SU-DHL-6 (cell line): ENCODE data around the gene ATP2A3.
A peak's percentile ranks its signal among the peaks of the same experiment; 100 is the strongest.

ENCODE experiments used
- H2AFZ ChIP-seq: fragments of 200-600 bp; sonication (generic); 2 replicates; pipeline ENCODE4 v1.6.1; 2014; ENCODE audit warnings: low read depth, mild to moderate bottlenecking, moderate library complexity, mixed read lengths, antibody characterized with exemption, low read length; ENCODE audit not compliant: severe bottlenecking
- H3F3A ChIP-seq: fragments of 200-600 bp; shearing (Covaris generic); 2 replicates; pipeline ENCODE4 v1.6.0; 2016; ENCODE audit warnings: antibody characterized with exemption, mild to moderate bottlenecking; ENCODE audit not compliant: insufficient read depth
- H3K27ac ChIP-seq: fragments of 200-600 bp; sonication (generic); 2 replicates; pipeline ENCODE4 v1.5.1; 2016; ENCODE audit warnings: low read depth, mild to moderate bottlenecking, low read length, moderate library complexity, mixed read lengths
- H3K27me3 ChIP-seq: fragments of 200-600 bp; sonication (generic), shearing (Covaris generic); 2 replicates; pipeline ENCODE4 v1.6.0; 2014; ENCODE audit warnings: mild to moderate bottlenecking, low read length
- H3K36me3 ChIP-seq: fragments of 200-600 bp; sonication (generic); 2 replicates; pipeline ENCODE4 v1.6.1; 2014; ENCODE audit warnings: mild to moderate bottlenecking, low read length, mixed read lengths
- H3K4me2 ChIP-seq: fragments of 300-600, 200-600 bp; shearing (Covaris generic), sonication (generic); 2 replicates; pipeline ENCODE4 v1.6.0; 2014; ENCODE audit warnings: low read length, low read depth, mild to moderate bottlenecking; ENCODE audit not compliant: poor library complexity, severe bottlenecking
- H3K4me3 ChIP-seq: fragments of 200-600 bp; sonication (generic); 2 replicates; pipeline ENCODE4 v1.5.1; 2014; ENCODE audit warnings: antibody characterized with exemption, low read length, mild to moderate bottlenecking, mixed read lengths; ENCODE audit not compliant: insufficient read depth, poor library complexity, severe bottlenecking
- H3K79me2 ChIP-seq: fragments of 200-600 bp; sonication (generic); 2 replicates; pipeline ENCODE4 v1.6.1; 2014; ENCODE audit warnings: mild to moderate bottlenecking, low read length, moderate library complexity; ENCODE audit not compliant: insufficient read depth
- H3K9ac ChIP-seq: fragments of 200-600 bp; sonication (generic); 2 replicates; pipeline ENCODE4 v1.7.0; 2014; ENCODE audit warnings: mild to moderate bottlenecking, low read length
- H3K9me2 ChIP-seq: fragments of 200-600 bp; sonication (generic); replicated peaks from 2 replicates; pipeline ENCODE4 v1.6.1; 2014; ENCODE audit warnings: low read length; ENCODE audit not compliant: insufficient read depth
- H3K9me3 ChIP-seq: fragments of 200-600 bp; sonication (generic); 2 replicates; pipeline ENCODE4 v1.6.1; 2014; ENCODE audit warnings: low read length, mixed read lengths; ENCODE audit not compliant: insufficient read depth
- H4K20me1 ChIP-seq: fragments of 200-600 bp; sonication (generic); 2 replicates; pipeline ENCODE4 v1.6.1; 2014; ENCODE audit warnings: low read depth, mild to moderate bottlenecking, antibody characterized with exemption, low read length, moderate library complexity, mixed read lengths
- EZH2phosphoT487 ChIP-seq: fragments of 200-600 bp; sonication (generic), shearing (Covaris generic); conservative IDR thresholded peaks from 2 replicates; pipeline ENCODE4 v1.6.1; 2018; ENCODE audit warnings: mild to moderate bottlenecking, antibody characterized with exemption, low read length, moderate library complexity, mixed read lengths
- TF ChIP-seq, protein P1 (sequence below): fragments of 200-600 bp; sonication (generic); IDR thresholded peaks from one replicate; pipeline ENCODE4 v1.5.1; 2017; ENCODE audit warnings: antibody characterized with exemption, mild to moderate bottlenecking, low read length, moderate library complexity; ENCODE audit not compliant: insufficient read depth, poor library complexity, severe bottlenecking

Gene ATP2A3

DNA sequence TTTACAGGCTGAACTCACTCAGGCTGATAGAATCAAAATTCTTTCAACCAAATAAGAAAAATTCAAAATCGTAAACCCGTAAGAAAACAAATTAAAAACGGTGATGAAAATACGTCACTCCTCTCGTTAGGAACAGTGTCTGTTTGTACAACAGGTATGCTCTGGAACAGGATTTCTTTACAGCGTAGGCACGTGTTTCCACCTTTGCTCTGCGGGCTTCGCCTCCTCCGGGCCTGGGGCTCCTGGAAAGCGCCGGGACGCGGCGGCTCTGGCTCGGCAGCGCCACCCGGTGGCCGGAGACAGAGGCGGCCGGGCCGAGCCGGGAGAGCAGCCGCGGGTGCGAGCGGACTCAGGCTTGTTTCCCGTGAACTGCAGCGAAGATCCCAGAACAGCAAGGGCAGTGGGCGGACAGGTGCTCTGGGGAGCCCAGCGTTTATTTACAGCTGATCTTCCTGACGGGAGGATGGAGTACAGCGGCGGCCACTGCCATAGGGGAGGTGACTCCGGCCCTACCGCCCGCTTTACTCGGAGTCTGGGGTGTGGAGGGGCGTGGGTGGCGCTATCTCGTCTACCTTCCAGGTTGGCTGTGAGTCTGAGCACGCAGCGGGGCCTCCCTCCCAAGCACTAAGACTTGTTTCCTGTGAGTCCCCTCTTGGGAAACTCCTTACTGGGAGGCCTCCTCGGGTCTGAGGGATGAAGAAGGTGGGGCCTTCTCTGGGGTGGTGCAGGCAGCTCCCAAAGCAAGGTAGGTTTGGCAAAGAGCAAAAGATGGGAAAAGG lies 40.5 kb upstream of the ATP2A3 start:
- Histone ChIP-seq H4K20me1 (no peaks in the 10 kb centered on the region), H3K9me2 (no peaks in the 10 kb centered on the region), H3K9ac (no peak overlapping the region), H2AFZ (no peak overlapping the region), H3K9me3 (no peaks in the 10 kb centered on the region), H3K36me3 (no peaks in the 10 kb centered on the region), H3K27ac (no peak overlapping the region), H3K27me3 (no peaks in the 10 kb centered on the region), H3F3A (no peaks in the 10 kb centered on the region), H3K79me2 (no peaks in the 10 kb centered on the region), H3K4me3 (no peak overlapping the region), H3K4me2 (no peak overlapping the region)
- no peak for TF ChIP-seq EZH2phosphoT487
- TF ChIP-seq, protein P1, sequence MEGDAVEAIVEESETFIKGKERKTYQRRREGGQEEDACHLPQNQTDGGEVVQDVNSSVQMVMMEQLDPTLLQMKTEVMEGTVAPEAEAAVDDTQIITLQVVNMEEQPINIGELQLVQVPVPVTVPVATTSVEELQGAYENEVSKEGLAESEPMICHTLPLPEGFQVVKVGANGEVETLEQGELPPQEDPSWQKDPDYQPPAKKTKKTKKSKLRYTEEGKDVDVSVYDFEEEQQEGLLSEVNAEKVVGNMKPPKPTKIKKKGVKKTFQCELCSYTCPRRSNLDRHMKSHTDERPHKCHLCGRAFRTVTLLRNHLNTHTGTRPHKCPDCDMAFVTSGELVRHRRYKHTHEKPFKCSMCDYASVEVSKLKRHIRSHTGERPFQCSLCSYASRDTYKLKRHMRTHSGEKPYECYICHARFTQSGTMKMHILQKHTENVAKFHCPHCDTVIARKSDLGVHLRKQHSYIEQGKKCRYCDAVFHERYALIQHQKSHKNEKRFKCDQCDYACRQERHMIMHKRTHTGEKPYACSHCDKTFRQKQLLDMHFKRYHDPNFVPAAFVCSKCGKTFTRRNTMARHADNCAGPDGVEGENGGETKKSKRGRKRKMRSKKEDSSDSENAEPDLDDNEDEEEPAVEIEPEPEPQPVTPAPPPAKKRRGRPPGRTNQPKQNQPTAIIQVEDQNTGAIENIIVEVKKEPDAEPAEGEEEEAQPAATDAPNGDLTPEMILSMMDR = peak; percentile 91

DNA sequence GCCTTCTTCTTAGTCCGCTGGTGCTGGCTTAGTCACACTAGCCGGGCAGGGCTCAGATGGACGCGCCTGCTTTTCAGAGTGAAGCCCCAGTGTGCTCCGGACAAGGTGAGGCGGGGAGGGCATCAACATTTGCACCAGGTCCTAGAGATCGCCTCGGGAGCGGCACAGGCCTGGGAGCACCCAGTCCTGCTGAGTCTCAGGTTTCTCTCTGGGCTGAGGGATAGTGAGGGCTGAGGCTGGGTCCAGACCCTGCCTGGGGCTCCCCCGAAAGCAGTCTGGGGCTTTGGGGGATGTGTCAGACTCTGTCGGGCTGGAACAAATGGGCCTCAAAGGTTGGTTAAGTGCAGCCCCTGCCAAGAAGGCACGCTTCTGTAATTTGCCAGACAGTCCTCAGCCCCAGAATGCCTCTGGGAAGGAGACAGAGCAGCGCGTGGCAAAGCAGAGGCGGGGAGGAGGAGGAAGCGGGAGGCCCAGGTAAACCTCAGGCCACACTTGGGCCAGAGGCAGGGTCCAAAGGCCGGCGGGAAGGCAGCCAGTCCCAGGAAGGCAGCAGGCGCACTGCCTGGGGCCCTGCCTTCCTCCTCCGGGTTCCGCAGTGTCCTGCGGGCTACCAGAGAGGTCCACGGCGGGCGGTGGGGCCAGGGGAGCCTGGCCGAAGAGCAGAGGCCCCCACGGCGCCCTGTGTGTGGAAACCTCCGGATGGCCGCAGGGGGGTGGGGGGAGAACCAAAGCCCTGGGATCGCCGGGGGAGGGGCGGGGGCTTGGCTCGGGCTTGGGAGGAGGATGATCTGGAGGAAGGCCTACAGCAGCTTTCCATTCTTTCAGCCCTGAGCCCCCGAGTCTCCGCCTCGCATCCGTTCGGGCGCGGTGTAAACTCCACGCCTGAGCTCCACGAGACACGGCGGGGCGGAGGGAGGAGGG lies 39.5 kb upstream of the ATP2A3 start:
- Histone ChIP-seq H3K4me3 (no peak overlapping the region), H3K4me2 (no peak overlapping the region), H3K9ac (no peak overlapping the region), H3K79me2 (no peaks in the 10 kb centered on the region), H3K27me3 (no peaks in the 10 kb centered on the region), H3K9me3 (no peaks in the 10 kb centered on the region), H3K9me2 (no peaks in the 10 kb centered on the region), H3F3A (no peaks in the 10 kb centered on the region), H2AFZ (no peak overlapping the region), H3K36me3 (no peaks in the 10 kb centered on the region), H4K20me1 (no peaks in the 10 kb centered on the region), H3K27ac (no peak overlapping the region)
- TF ChIP-seq, protein P1 = no peak
- no peak for TF ChIP-seq EZH2phosphoT487

DNA sequence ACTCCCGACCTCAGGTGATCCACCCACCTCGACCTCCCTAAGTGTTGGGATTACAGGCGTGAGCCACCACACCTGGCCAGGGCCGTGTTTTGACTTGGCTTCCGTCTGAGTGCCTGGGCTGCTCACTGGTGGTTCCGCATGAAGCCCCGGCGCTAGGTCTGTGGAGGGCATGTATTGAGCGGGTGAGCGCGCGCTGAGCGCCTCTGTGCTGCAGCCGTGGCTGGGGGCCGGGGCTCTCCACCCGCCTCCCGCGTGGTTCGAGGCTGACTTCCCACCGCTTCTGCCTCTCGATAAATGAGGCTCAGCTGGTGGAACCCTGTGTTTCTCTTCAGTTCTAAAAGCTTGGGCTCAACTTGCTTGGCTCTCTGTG lies 38.9 kb upstream of the ATP2A3 start:
- Histone ChIP-seq H3K79me2 (no peaks in the 10 kb centered on the region), H3K4me3 (no peak overlapping the region), H2AFZ (no peak overlapping the region), H3K9me3 (no peaks in the 10 kb centered on the region), H3K9ac (no peak overlapping the region), H4K20me1 (no peaks in the 10 kb centered on the region), H3K9me2 (no peaks in the 10 kb centered on the region), H3F3A (no peaks in the 10 kb centered on the region), H3K36me3 (no peaks in the 10 kb centered on the region), H3K27ac (no peak overlapping the region), H3K4me2 (no peak overlapping the region), H3K27me3 (no peaks in the 10 kb centered on the region)
- TF ChIP-seq, protein P1 = no peak
- no peak for TF ChIP-seq EZH2phosphoT487
